ENCODE data around the gene TASOR.
"Not testable (repeated sequence)": the region's sequence is repeated elsewhere in the genome, so short reads cannot be mapped to it uniquely, and the experiment has no call there.

Gene TASOR, protein sequence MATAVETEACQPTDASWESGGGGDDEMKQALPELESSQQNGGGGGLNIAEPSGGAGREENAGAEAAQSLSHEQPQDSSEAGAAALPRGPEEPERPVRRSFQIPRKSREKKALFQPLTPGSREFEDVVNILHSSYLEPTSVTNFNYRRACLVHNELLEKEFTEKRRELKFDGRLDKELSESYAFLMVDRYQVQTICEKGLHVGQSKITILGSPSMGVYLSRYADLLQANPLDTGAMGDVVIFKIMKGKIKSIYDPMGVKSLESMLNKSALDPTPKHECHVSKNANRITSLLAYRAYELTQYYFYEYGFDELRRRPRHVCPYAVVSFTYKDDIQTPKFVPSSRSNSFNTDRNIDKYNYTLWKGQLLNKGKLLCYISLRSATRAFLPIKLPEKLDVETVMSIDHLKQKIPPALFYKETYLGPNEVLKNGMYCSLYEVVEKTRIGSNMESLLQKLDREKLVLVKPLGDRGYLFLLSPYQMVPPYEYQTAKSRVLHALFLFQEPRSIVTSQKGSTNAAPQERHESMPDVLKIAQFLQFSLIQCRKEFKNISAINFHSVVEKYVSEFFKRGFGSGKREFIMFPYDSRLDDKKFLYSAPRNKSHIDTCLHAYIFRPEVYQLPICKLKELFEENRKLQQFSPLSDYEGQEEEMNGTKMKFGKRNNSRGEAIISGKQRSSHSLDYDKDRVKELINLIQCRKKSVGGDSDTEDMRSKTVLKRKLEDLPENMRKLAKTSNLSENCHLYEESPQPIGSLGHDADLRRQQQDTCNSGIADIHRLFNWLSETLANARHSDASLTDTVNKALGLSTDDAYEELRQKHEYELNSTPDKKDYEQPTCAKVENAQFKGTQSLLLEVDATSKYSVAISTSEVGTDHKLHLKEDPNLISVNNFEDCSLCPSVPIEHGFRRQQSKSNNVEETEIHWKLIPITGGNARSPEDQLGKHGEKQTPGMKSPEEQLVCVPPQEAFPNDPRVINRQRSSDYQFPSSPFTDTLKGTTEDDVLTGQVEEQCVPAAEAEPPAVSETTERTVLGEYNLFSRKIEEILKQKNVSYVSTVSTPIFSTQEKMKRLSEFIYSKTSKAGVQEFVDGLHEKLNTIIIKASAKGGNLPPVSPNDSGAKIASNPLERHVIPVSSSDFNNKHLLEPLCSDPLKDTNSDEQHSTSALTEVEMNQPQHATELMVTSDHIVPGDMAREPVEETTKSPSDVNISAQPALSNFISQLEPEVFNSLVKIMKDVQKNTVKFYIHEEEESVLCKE (N-terminal part only)

DNA sequence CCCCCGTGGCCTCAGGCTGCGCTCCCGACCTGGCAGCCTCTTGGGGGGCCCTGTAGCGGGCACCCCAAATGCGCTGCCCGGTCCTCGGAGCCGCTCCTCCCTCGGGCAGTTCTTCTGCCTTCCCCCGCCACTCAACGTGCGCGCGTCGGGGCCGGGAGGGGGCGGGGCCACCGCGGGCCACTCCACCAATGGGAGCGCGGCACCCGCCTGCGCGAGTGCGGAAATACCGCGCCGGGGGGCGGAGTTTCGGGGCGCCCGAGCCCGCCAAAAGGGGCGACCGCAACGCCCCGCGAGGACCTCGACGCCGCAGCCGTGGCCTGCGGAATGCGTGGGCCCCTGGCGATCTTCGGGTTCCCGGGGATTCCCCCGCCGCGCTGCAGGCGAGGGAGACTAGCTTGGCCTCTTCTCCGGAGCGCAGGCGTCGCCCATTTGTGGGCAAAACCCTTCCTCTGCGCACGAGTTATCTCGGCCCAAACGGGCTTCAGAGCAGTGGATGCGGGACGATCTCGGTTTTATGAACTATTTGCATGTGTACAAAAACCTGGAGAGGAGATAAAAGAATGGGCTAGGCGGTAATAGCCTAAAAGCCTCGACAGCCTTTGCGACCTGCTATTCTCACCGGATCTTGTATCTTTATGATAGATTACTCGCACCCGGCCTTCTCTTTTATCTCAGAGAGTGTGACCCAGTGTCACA, at the start of gene TASOR:
TSS of gene TASOR (minus strand) at position 144 of the 696 bp plus-strand sequence. CDS start 259 bp downstream, outside the sequence.
- peak; percentile 45 for DNase-seq

DNA sequence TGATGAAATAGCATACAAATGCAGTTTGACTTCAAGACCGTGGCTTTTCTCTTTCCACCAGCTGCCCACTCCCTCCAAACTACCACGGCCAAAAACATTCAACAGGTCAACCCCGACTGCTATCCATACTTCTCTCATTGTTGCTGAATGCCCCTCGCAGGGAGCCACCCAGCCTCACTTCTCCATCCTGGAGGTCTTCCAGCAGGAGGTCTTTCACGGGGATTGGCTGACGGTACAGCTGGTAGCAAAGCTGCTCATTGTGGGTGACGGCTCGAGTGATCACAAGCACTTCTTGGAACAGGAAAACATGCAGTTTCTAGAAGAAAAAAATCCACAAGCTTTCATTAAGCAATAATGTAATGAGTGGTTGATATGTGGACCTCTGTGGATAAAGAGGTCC, 49.0 kb upstream of the TASOR start:
- no peak for DNase-seq

DNA sequence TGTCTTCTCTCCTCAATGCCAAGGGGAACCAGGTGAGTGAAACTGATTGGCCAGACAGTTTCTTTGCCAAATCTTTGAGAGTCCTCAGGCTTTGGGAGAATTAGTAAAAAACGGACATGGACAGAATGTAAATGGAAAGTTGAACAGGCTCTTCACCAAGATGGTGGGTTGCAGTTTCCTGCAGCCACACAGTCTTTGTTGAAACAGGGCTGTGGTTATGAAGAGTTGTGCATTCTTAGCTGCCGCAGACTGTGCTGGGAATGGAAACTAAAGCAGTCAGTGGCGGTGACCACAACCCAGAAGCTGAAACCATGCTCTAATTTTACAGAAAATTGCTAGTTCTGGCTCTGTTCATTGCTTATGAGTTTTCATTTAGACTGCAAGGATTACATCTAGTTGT, 42.1 kb upstream of the TASOR start:
- no peak for DNase-seq

DNA sequence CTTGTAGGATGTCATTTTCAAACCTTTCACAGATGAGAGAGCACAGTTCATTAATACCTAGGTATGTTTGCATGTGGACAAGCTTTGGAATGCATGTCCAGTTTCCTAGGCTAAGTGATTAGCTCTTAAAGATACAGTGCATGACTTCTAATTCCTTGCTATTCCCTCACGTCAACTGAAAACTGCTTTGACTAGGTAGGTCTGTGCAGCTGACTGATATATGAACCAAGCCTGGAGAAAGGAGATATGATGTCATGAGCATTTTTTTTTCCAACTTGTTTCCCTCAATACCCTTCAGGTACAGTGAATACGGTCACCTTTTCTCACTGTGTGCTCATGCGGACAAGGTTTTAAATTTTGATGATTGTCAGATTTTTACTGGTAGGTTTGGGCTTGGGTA, 41.6 kb upstream of the TASOR start:
- DNase-seq, result no peak

DNA sequence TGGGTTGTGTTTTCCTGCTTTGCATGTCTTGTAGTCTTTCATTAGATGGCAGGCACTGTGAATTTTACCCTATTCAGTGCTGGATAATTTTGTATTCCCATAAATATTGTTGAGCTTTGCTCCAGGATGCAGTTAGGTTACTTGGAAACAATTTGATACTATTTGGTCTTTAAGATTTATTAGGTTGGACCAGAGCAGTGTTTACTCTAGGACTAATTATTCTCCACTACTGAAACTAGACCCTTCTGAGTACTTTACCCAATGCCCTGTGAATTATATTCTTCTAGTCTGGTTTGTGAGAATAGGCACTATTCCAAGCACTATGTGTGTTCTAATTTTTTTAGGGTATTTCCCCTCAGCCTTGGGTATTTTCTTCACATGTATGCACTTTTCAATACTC, 37.8 kb upstream of the TASOR start:
- no peak for DNase-seq

DNA sequence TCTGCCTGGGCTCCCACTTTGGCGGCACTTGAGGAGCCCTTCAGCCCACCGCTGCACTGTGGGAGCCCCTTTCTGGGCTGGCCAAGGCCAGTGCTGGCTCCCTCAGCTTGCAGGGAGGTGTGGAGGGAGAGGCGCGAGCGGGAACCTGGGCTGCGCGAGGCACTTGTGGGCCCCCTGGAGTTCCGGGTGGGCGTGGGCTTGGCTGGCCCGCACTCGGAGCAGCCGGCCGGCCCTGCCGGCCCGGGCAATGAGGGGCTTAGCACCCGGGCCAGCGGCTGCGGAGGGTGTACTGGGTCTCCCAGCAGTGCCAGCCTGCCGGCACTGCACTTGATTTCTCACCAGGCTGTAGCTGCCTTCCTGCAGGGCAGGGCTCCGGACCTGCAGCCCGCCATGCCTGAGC, 35.7 kb upstream of the TASOR start:
- not testable (repeated sequence) for DNase-seq

DNA sequence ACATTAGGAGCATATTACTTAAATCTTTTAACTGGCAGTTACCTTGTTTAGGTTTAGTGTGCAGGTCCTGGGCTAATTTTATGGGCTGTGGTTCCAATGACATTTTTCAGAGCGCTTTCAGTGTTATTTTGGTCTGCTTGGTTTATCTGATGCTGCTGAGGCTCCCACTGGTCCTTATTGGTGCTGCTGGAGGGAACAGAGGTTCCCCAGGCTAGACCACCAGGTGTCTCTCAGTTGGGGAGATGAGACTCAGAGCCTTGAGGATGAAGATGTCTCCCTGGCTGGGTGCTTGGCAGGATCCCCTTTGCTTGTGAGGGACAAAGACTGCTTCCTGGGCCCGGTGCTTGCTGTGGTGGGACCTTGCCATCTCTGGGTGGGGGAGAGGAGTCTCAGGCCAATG, 28.3 kb upstream of the TASOR start:
- DNase-seq, result no peak

DNA sequence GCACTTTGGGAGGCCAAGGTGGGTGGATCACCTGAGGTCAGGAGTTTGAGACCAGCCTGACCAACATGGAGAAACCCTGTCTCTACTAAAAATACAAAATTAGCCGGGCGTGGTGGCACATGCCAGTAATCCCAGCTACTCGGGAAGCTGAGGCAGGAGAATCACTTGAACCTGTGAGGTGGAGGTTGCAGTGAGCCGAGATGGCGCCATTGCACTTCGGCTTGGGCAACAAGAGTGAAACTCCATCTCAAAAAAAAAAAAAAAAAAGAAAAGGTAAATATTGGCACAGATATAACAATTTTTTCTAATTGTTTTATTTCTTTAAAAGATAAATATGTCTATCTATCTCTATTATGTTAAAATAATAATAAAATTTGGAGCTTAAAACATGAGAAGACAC, 24.3 kb upstream of the TASOR start:
- not testable (repeated sequence) for DNase-seq

DNA sequence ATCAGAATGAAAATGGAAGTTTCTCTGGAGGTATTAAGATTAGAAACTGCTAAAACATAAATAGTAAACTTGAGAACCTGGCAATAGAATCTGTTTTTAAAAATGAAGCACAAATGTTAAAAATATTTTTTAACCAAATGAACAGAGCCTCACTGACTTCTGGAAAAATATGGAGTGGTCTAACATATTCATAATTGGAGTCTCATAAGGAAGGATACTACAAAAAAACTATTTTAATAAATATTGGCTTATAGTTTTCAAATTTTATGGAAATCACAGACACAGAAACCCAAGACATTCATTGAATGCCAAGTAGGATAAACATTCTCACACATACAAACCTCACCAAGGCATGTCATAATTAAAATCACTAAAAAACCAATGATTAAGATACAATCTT, 23.6 kb upstream of the TASOR start:
- no peak for DNase-seq

DNA sequence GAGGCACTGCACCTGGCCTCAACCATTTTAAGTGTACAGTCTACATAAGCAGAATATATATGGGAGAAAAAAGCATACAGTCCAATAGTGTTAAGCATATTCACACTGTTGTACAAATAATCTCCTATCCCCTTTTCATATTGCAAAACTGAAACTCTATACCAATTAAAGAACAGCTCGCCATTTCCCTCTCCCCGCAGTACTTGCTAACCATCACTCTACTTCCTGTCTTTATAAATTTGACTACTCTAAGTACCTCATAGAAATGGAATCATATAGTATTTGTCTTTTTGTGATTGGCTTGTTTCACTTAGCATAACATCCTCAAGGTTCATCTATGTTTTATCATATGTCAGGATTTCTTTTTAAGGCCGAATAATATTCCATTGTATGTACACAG, 21.6 kb upstream of the TASOR start:
- no peak for DNase-seq

DNA sequence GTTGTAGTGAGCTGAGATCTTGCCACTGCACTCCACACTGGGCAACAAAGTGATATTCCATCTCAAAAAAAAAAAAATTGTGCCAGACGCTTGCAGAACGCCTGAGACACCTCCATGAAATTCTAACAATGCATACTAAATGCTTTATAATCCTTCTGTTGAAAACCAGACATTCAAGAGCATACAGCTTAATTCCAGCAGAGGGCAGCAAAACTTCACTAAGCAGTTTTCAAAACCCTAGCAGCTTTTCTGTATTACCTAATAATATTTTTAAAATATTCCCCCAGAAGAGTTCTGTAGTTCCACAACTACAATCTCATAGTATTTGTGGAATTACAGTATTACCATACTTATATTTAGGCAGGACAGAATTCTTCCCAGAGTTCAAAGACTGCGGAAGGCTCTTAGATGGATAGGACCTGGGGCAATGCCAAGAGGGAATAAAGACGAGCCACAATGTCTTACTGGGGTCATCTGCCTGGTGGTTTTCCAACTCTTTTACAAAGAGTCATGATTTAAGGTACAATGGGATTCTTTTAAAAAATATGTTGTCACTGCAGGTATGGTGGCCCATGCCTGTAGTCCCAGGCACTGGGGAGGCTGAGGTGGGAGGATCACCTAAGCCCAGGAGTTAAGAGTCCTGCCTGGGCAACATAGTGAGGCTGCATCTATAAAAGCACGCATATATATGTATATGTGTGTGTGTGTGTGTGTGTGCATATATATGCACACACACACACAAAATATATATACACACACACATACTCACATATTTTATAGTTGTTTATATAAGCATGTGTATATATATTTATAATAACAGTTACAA, 19.6 kb upstream of the TASOR start:
- no peak for DNase-seq

DNA sequence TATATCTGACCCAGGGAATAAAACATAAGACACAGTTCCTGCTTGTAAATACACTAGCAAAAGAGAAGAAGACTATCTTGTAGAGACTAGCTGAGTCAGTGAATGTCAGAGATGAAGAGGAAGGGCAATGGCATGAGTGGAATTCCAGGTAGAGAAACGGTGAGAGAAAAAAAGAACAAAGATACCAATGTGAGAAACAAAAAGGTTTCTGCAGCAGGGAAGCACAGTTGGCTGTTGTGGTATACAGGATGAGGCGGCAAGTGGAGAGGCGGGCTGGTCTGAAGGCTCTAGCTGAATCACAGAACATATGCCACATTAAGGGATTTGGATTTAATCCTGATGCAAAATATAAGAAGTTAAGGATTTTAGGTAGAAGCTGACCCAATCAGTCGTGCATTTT, 17.1 kb upstream of the TASOR start:
- no peak for DNase-seq

DNA sequence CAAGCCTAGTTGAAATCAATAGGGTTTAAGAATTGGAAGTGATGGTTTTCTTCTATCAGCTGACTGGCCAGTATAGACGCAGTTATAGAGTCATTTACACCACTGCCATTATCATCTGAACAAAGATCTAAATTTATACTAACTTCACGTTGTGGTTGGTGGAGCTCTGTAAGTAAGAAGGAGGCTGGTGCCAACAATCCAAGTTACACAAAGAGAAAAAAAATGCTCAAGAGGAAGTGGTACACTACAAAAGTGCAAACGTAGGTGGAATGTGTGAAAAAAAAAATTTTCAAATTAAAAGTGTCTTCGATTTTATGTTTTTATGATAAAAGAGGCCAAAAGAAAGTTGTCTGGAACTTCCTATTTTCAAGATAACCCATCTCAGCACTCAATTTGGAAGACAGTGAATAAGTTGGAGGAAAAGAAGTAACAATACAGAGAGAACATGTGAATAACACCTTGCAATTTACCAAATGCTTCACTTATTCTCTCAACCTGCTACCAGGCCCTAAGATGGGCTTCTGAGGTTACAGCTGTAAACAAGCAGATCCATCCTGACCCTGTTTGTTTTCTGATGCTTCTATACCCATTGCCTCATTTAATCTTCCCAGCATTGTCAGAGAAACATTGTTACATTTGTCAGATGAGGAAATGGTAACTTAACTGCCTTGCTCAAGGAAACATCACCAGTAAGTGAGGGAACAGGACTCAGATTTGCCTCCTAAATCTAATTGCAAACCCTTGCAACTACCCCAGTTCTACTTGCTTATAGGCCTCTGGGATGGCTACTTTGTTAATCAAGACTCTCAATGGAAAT, 12.0 kb upstream of the TASOR start:
- no peak for DNase-seq

DNA sequence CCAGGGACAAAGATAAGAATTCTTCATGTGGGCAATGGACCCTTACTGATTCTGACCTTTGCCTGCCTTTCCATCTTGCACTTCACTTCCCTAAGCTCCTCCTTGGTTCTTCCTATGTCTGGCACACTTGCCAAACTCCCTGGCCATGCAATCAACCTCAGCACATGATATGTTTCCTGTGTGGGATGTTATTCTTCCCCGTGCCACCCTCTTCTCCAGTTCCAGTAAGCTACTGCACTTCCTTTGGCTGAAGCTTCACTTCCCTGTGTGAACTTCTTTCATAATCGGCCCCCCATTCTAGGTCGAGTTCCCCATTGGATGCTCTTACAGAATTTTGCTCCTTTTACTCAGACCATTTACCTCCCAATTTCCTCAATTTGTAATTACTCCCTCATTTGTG, 10.7 kb upstream of the TASOR start:
- no peak for DNase-seq

DNA sequence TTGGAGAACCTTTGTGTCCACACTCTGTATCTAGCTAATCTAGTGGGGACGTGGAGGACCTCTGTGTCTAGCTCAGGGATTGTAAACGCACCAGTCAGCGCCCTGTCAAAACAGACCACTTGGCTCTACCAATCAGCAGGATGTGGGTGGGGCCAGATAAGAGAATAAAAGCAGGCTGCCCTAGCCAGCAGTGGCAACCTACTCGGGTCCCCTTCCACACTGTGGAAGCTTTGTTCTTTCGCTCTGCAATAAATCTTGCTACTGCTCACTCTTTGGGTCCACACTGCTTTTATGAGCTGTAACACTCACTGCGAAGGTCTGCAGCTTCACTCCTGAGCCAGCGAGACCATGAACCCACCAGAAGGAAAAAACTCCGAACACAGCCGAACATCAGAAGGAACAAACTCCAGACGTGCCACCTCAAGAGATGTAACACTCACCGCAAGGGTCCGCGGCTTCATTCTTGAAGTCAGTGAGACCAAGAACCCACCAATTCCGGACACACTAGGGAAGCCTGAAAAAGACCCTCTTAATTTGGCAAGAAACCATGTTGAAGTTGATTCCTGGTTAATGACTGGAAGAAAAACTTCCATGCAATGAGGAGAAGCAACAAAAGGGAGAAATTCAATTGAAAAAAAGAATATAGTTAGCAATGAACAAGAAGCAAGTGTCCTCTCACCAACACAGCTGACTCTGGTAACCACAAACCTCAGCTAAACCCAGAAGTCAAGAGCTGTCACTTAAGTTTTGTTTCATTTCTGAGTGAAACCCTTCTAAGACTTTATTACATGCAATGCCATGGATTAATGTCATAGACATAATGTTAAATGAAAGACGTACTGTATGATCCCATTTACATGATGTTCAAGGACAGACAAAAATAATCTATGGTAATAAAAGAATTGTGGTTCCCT, 9.7 kb upstream of the TASOR start:
- DNase-seq, result not testable (repeated sequence)

DNA sequence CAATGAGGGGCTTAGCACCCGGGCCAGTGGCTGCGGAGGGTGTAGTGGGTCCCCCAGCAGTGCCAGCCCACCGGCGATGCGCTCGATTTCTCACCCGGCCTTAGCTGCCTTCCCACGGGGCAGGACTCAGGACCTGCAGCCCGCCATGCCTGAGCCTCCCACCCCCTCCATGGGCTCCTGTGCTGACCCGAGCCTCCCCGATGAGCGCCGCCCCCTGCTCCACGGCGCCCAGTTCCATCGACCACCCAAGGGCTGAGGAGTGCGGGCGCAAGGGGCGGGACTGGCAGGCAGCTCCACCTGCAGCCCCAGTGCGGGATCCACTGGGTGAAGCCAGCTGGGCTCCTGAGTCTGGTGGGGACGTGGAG, 8.9 kb upstream of the TASOR start:
- DNase-seq, result not testable (repeated sequence)

DNA sequence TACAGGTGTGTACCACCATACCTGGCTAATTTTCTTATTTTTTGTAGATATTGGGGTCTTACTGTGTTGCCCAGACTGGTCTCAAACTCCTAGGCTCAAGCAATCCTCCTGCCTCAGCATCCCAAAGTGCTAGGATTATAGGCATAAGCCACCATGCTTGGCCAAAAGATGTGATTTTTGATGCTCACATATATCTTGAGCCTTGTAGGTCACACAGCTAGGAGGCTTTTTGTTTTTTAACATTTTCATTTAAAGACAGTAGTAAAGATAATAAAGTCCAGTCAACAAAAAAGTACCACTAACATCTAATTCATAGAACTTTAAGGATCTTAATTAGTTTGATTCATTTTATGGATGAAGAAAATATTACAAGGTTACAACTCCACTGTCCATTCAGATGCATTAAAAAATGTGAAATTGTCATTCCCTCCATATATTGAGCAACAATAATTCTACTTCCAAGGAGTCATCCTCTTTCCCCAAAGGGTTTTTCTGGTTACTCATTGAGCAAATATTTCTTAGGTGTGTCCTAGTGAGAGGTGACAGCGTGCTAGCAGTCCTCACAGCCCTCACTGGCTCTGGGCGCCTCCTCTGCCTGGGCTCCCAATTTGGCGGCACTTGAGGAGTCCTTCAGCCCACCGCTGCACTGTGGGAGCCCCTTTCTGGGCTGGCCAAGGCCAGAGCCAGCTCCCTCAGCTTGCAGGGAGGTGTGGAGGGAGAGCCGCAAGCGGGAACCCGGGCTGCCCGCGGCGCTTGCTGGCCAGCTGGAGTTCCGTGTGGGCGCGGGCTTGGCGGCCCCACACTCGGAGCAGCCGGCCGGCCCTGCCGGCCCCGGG, 8.3 kb upstream of the TASOR start:
- DNase-seq, result no peak

DNA sequence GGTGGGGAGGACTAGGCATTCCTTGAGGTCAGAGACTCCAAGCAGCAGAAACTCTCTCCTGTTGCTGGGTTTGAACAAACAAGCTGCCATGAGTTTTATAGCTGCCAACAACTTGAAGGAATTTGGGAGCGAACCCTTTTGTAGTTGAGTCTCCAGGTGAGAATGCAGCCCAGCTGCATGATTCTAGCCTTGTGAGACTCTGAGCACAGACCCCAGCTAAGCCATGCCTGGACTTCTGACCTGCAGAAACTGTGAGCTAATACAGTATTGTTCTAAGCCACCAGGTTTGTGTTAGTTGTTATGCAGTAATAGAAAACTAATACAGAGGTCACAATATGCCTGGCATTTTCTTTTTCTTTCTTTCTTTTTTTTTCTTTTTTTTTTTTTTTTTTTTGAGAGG, 6.2 kb upstream of the TASOR start:
- no peak for DNase-seq

DNA sequence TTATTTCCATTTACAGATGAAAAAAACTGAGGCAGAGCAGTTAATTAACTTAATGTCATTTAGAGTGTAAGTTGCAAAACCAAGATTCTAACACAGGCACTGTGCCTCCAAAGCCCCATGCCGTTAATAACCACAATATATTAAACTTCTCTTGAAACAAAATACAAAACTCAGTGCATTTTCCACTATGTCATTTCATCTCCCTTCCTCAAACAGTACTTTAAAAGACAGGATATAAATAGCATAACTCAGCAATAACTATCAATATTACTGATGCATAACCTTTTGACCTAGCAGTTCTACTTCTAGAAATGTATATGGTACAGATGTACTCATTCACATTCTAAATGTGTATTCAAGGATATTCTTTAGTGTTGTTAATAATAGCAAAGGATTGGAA, 5.1 kb upstream of the TASOR start:
- no peak for DNase-seq
